ENCODE results near the gene CECR2.

GRCh38 chr22:17563936-17564391 is 194.7 kb downstream of the CECR2 start:
- TF ChIP-seq EZH2 (IDR thresholded peaks at IDR 0.05; ENCODE audit: low read depth, low read length, severe bottlenecking), result no peak
- TF ChIP-seq, protein P1, sequence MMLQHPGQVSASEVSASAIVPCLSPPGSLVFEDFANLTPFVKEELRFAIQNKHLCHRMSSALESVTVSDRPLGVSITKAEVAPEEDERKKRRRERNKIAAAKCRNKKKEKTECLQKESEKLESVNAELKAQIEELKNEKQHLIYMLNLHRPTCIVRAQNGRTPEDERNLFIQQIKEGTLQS (IDR thresholded peaks at IDR 0.05; ENCODE audit: insufficient read depth, low read depth, low read length), result no peak
- TF ChIP-seq, protein P2, sequence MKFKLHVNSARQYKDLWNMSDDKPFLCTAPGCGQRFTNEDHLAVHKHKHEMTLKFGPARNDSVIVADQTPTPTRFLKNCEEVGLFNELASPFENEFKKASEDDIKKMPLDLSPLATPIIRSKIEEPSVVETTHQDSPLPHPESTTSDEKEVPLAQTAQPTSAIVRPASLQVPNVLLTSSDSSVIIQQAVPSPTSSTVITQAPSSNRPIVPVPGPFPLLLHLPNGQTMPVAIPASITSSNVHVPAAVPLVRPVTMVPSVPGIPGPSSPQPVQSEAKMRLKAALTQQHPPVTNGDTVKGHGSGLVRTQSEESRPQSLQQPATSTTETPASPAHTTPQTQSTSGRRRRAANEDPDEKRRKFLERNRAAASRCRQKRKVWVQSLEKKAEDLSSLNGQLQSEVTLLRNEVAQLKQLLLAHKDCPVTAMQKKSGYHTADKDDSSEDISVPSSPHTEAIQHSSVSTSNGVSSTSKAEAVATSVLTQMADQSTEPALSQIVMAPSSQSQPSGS (IDR thresholded peaks at IDR 0.05; ENCODE audit: low read length), result no peak
- TF ChIP-seq SP2 (IDR thresholded peaks at IDR 0.05; ENCODE audit: low read length), result no peak
- no peak for TF ChIP-seq CTCF (IDR thresholded peaks at IDR 0.05; ENCODE audit: control extremely low read depth in 1 of 3, insufficient read depth in 1 of 3, low read depth in 1 of 3, low read length in 3 of 3)
- no peak for TF ChIP-seq BRCA1 (IDR thresholded peaks at IDR 0.05; ENCODE audit: low read depth, low read length)
- TF ChIP-seq ASH2L (IDR thresholded peaks at IDR 0.05; ENCODE audit: low read length), result no peak
- no peak for TF ChIP-seq TAF1 (IDR thresholded peaks at IDR 0.05; ENCODE audit: low read depth, low read length)
- no peak for TF ChIP-seq TEAD4 (IDR thresholded peaks at IDR 0.05; ENCODE audit: low read depth, low read length)
- no peak for TF ChIP-seq EGR1 (IDR thresholded peaks at IDR 0.05; ENCODE audit: borderline replicate concordance, low read depth, low read length)
- no peak for TF ChIP-seq CREB1 (IDR thresholded peaks at IDR 0.05)
- TF ChIP-seq POLR2A (IDR thresholded peaks at IDR 0.05; ENCODE audit: control extremely low read depth in 1 of 2, low read depth in 2 of 2, low read length in 2 of 2), result 0 out of 3 replicates have a peak, but pooled peaks of 1 of the 2 experiments have one; percentile 11
- no peak for TF ChIP-seq USF2 (IDR thresholded peaks at IDR 0.05; ENCODE audit: low read length)
- TF ChIP-seq YY1 (IDR thresholded peaks at IDR 0.05; ENCODE audit: low read depth, low read length), result no peak
